Purkinje cell (primary cell): Measurements from ENCODE around the gene GATAD1. TPM values are rescaled to one million over a fixed set of nuclear protein-coding genes. Genes with fewer than 3 reads are reported as not detected.

Experiments
- polyA plus RNA-seq: library from polyadenylated mRNA; unstranded; fragments of >200 nt; fragmentation: Nextera tagmentation; gene quantifications from 2 replicates; pipeline ENCODE4 v1.2.1, GENCODE V29; 2014

Gene GATAD1, protein sequence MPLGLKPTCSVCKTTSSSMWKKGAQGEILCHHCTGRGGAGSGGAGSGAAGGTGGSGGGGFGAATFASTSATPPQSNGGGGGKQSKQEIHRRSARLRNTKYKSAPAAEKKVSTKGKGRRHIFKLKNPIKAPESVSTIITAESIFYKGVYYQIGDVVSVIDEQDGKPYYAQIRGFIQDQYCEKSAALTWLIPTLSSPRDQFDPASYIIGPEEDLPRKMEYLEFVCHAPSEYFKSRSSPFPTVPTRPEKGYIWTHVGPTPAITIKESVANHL
- 9.1 and 11.1 TPM in 2 replicates for polyA plus RNA-seq

DNA sequence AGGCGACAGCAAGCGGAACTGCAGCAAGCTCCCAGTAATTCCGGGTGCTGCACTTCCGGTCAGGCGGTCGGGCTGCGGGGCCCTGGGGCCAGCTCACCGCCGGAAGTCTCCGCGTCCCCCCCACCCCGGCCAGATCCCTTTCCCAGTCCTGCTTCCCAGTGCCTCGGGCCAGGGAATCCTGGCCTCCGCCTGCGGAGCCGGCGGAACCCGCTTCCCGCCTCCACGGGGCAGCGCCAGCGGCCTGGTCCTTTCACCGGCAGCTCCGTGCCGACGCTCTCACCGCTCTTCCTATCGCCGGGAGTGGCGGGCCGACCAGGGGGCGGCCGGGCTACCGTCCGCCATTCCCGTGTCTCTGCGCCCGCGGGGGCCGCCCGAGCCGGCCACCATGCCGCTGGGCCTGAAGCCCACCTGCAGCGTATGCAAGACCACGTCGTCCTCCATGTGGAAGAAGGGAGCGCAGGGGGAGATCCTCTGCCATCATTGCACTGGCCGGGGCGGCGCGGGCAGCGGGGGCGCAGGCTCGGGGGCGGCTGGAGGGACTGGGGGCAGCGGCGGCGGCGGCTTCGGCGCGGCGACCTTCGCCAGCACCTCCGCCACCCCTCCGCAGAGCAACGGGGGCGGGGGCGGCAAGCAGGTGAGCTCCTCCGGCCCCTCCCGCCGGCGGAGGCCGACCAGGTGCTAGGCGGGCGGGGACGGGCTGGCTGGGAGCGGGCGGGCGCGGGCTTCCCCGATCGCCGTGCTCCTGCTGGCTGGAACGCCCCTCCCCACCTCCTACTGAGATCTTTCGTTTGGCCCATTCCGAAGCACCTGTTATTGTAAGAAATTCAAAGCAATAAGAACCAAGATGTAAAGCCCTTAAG is at the start of gene GATAD1:
Gene GATAD1, plus strand, starts transcription at position 138 of the 860 bp plus-strand sequence. Its CDS starts 248 bp downstream, at position 386.

DNA sequence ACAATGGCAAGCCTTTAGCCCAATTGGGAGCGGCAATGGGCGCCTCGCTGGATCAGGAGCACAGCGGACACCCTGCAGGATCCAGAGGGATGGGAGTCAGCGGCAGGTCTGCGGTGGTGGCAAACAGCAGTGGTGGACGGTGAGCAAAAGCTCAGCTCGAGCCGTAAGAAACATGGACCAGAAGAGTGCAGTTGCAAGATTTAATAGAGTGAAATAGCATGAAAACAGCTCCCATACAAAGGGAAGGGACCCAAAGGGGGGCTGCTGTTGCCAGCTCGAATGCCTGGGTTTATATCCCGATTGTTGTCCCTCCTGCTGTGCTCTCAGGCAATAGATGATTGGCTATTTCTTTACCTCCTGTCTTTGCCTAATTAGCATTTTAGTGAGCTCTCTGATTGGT is 30.4 kb downstream of the GATAD1 start, which contains the start of gene ERVW-1:
Gene ERVW-1, minus strand, starts transcription at position 266 of the 400 bp plus-strand sequence. CDS start 7,565 bp downstream, outside the sequence.

Other genes starting within 250 kb of the GATAD1 start
- 35.2 and 52.7 TPM in 2 replicates for gene KRIT1, start 201.6 kb upstream of the GATAD1 start, polyA plus RNA-seq
- gene ANKIB1, start 201.5 kb upstream of the GATAD1 start, polyA plus RNA-seq: 33.0 and 33.8 TPM in 2 replicates
- gene ERVW-1, start 30.5 kb downstream of the GATAD1 start, polyA plus RNA-seq: 1.5 TPM in 1 of 2 replicates, not detected in the other
- gene PEX1, start 81.0 kb downstream of the GATAD1 start, polyA plus RNA-seq: 25.2 and 30.7 TPM in 2 replicates
- gene RBM48, start 81.3 kb downstream of the GATAD1 start, polyA plus RNA-seq: 23.9 and 29.1 TPM in 2 replicates
- gene FAM133B, start 142.9 kb downstream of the GATAD1 start, polyA plus RNA-seq: 63.1 and 75.9 TPM in 2 replicates